EH (cell line): ENCODE results near the gene MARCHF4.

Experiments
- DNase-seq: peaks from one replicate; pipeline ENCODE4 v3.0.0-alpha.2; 2015; ENCODE audit warnings: low read depth

Gene MARCHF4

DNA sequence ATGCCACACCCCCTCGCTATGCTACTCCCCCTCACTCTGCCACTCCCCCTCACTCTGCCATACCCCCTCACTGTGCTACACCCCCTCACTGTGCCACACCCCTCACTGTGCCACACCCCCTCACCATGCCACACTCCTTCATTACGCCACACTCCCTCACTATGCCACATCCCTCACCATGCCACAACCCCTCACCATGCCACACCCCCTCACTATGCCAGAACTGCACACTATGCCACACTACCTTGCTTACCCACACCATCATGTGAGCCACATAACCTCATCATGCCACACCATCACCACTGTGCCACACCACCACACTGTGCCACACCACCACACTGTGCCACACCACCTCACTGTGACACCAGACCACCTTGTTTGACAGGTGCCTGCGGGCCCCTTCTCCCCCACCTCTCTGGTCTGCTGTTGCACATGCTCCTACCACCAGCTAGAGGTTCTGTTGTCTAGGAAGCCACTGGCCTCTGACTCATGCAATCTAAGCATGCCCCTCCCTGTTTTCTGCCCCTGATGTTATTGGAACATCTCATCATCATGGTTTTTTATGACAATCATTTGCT, 22.0 kb downstream of the MARCHF4 start:
- DNase-seq, result peak; percentile 76

GRCh38 chr2:216349366-216349765, 22.9 kb downstream of the MARCHF4 start:
- DNase-seq, result peak; percentile 24

- peak; percentile 84 for DNase-seq
These were observed 23.5 kb downstream of the MARCHF4 start for GRCh38 chr2:216348756-216349308.

GRCh38 chr2:216346781-216347180, 25.5 kb downstream of the MARCHF4 start:
- DNase-seq, result no peak

DNA sequence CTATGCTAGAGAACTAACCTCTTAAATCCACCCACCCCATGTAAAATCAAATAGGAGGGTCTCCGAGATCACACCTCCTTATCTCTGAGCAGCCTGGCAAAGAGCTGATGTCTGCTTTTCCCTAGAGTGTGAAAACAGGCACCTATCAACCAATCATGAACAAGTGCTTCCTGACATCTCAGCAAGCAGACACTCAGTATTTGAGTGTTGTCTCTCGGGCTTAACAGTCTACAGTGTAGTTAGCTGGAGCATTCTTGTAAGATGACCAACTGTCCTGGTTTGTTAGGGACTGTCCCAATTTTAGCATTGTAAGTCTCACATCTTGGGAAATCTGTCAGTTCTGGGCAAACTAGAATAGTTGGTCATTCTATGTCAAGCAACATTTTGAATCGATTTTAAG, 26.4 kb downstream of the MARCHF4 start:
- DNase-seq, result peak; percentile 74

DNA sequence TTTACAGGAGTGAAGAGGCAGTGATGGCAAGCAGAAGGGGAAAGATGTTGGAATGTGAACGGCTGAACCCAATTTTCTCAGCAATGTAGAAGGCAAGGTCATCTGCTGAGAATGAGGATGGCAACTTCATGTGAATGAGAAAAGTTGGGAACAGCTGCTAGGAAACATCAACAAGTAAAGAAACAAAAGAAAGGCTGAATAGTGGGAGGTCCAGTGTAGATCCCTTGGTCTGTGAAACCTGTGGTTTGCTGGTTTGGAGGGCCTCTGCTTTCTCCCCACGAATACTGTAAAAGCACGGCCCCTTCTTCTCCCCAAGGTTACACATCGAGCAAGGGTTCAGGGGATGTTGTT, 27.4 kb downstream of the MARCHF4 start:
- DNase-seq, result peak; percentile 44

DNA sequence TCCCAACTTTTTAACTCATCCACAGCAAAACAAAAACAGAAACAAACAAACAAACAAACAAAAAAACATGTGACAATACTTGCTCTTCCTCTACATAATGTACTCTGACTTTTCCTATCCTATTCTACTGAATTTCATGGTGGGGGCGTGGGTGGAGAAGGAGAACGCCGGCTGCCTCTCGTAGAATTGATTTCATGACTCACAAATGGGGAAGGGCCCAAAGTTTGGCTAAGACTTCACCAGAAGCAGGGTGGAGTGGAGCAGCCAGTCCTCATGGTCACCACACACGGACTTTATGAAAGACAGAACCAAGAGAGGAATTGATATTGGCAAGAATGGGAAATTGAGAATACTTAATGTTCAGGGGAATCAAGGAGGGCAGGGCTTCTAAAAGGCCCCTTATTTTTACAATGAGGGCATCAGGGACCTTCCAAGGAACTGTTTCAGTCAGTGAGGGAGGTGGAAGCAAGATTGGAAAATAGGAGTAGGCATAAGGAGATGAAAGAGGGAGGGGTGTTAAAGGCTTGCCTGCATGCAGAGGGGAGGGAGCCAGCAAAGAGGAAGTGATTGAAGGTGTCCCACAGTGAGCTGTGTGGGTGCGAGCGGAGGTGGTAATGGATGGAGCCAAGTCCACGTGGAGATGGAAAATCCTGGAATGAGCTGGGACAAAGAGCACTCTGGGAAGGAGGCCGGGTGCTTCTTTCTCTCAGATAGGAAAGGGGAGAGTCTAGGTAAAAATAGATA, 27.9 kb downstream of the MARCHF4 start:
- no peak for DNase-seq

GRCh38 chr2:216343221-216343980, 28.9 kb downstream of the MARCHF4 start:
- peak; percentile 70 for DNase-seq

GRCh38 chr2:216341121-216341520, 31.2 kb downstream of the MARCHF4 start:
- DNase-seq, result peak; percentile 41

DNA sequence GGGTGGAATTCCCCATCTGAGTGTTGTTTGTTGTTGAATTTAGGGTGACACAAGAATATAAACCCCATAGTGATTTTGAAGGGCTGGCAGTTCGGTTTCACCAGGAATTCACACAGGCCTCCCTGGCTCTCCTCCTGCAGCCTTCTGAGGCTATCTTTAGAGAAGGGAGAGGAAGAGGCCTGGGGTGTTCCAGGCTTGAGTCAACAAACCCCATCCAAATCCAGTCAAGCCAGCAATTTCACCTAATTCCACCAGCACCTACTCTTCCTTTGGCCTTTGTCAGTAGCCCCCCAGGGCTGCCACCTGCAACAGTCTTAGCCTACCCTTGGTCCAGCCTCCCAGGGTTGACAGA, 32.0 kb downstream of the MARCHF4 start:
- no peak for DNase-seq

DNA sequence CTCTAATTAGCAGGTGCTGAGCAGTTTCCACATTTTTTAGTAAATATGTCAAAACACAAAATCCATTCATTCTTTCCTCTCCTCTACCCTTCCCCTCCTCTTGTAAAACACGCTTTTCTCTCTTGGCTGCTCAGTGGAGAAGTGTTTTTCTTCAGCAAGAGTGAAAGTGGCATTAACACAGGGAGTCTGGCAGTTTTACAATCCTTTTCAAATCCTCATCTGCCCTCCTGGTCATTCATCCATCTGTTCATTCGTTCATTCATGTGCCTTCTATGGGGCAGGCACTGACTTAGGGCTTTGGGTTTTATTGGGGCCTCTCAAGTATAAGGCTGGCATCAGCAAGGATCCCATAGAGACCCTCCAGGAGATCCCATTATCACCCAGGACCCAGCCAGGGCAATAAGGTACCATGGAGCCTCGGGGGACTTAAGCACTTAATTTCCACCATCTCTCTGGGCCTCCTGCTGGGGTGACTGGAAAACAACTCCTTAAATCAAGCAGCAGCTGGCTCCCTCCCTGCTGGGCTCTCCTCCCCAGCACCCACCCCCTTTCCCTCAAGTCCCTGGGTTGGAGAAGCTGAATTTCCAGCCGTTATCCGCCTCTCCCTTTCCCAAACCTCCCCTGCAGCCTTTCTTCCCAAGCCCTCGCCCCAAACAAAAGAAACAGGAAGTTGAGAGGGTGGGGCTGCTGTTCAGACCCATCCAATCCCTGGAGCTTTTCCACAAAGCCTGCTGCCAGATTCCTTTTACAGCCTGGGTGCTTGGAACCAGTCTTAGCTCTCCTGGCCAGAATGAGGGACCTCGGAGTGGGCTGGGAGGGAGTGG, 32.6 kb downstream of the MARCHF4 start:
- peak; percentile 86 for DNase-seq

DNA sequence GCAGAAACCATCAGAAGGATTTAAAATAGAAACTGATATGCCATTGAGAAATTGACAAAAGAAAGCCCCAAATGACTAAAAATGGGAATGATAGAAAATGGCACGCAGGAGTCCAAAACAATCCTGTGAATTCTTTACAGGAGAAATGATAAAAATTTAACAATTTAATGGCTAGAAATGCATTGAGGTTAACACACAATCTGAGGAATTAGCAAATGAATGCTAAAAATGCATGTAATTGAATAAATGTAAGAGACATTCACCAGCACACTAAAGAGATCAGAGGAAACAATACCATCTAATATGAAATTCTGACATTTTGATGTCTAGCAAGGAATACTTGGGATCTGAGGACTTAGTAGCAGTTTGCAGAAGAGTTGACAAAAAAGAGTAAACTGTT, 37.0 kb downstream of the MARCHF4 start:
- DNase-seq, result peak; percentile 59

DNA sequence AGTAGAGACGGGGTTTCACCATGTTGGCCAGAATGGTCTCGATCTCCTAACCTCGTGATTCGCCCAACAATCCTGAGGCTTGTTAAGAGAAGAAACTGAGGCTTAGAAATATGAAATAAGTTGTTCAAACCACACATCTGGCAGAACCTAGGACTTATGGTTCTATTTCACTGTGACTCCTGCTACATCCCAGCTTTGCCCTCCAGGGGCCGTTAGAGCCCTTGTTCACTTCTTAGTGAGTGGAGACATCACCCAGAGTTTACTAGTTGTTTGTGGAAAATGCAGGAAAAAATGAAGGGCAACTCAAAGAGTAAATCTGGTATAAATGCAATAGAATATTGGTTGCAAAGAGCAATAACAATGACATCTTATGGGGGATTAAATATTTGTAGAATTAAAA, 43.9 kb downstream of the MARCHF4 start:
- peak; percentile 55 for DNase-seq

DNA sequence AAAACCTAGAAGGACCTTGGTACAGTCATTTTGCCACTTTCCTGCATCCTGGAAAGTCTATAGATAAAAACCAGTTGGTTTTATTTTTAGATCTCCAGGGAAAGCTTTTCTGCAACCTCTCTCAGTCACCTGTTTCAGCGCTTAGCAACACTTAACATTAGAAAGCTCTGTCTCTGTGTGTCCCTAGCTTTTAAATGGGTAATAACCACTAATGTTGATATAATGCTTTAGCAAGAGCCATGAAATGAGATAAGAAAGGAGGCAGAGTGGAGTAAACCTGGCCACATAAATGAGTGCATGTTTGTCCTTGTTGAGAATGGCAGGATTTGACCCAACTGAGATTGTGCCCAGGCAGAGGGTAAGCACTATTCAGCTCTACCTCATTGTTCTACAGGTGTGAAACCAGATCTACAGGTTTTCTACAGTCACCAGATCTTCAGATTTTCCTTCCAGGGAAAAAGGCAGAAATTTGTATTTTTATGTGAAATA, 44.8 kb downstream of the MARCHF4 start:
- no peak for DNase-seq
